Upper lobe of left lung (tissue), 6 donors: ENCODE measurements around the gene SDK1. TPM values are rescaled to one million over a fixed set of nuclear protein-coding genes. Genes with fewer than 3 reads are reported as not detected.

ENCODE experiments used
- ATAC-seq, 2 donors: fragments of 200-7000 bp; cut with Tn5 transposase; one replicate each; pipeline ENCODE4 v1.9.1; 2022; ENCODE audit warnings: mild to moderate bottlenecking in 2 of 2, moderate library complexity in 2 of 2; ENCODE audit not compliant: low FRiP score in 2 of 2
- DNase-seq, 2 donors: peaks; one replicate each; pipeline ENCODE4 v3.0.0-alpha.2; 2019 to 2020
- H3K27ac ChIP-seq, 4 donors: fragments of 200-600 bp; sonication (generic); one replicate each; pipeline ENCODE4 v1.5.1; 2016 to 2019
- H3K27me3 ChIP-seq, 4 donors: fragments of 200-600 bp; sonication (generic); one replicate each; pipeline ENCODE4 v1.5.1; 2017 to 2019
- H3K36me3 ChIP-seq, 4 donors: fragments of 200-600 bp; sonication (generic); one replicate each; pipeline ENCODE4 v1.5.1; 2016 to 2019
- H3K4me1 ChIP-seq, 4 donors: fragments of 200-600 bp; sonication (generic); one replicate each; pipeline ENCODE4 v1.5.1; 2018 to 2019
- H3K4me3 ChIP-seq, 4 donors: fragments of 200-600 bp; sonication (generic); one replicate each; pipeline ENCODE4 v1.5.1; 2017 to 2019; ENCODE audit warnings: mild to moderate bottlenecking in 2 of 4, moderate library complexity in 1 of 4
- H3K9me3 ChIP-seq, 4 donors: fragments of 200-600 bp; sonication (generic); one replicate each; pipeline ENCODE4 v1.5.1; 2018 to 2019
- EP300 ChIP-seq, 4 donors: sonication (generic); formaldehyde crosslinking; IDR thresholded peaks; one replicate each; pipeline ENCODE4 v1.5.1; 2017; ENCODE audit warnings: antibody characterized with exemption in 4 of 4, control low read depth in 2 of 4
- POLR2A ChIP-seq, 4 donors: fragments of 450-650 bp; IDR thresholded peaks; one replicate each; pipeline ENCODE4 v1.5.1; 2016 to 2017; ENCODE audit warnings: antibody characterized with exemption in 4 of 4, mild to moderate bottlenecking in 2 of 4
- POLR2AphosphoS5 ChIP-seq, 2 donors: sonication (generic); formaldehyde crosslinking; IDR thresholded peaks; one replicate each; pipeline ENCODE4 v1.5.1; 2017; ENCODE audit warnings: antibody characterized with exemption in 2 of 2
- WGBS, 2 donors: methylation state at CpG; one replicate each; pipeline ENCODE4 v1.1.5; 2017 to 2018; 5-methylcytosine and 5-hydroxymethylcytosine counted together
- total RNA-seq, 6 donors: library from RNA; depleted of rRNA in 4 of 6; stranded (reverse); fragments of >200 nt in 4 of 6; gene quantifications; one replicate each; pipeline versions ENCODE4 v1.1.0 to v1.2.1, GENCODE V29; 2016 to 2021
- TF ChIP-seq, protein P1 (sequence below), 6 experiments: fragments of 450-650 bp in 4 of 6; fragments of 200-600 bp in 2 of 6; sonication (generic) in 2 of 6; IDR thresholded peaks; one replicate each; pipeline ENCODE4 v1.5.1; 2016 to 2019; ENCODE audit warnings: antibody characterized with exemption in 6 of 6
- donor health status: DM: no; HTN: no; CAD: no; lungs with moderate emphysema.
- donor health status: DM: no; HTN: yes; CAD: no; lungs with severe emphysema.

Gene SDK1
- total RNA-seq, 6 donors from 2014 or later, result 9.3 to 90.1 (median 11.8) TPM

DNA sequence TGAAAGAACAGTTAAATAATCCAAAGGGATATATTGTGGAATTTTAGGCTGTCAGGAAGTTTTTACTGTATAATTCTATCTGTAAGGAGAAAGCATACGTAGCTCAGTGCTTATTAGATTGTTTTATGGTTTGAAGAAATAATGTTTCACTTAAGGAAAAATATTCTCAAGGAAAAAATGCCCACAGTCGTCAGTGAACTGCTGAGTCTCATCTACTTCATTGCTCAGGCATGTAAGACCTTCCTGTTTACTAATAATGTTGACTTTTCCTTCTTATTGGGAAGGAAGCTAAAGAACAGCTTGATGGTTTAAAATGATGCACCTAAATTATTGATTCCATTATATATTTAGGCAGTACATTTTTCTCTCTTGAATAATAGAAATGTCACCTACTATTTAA is 304.2 kb downstream of the SDK1 start:
- H3K4me1 ChIP-seq, result no peaks in the 10 kb centered on the region
- no peak overlapping the region for H3K4me3 ChIP-seq
- H3K9me3 ChIP-seq, result no peaks in the 10 kb centered on the region
- 51 to 52% methylated on average over 2 of the region's 2 CpGs for WGBS, 2 donors
- no peaks in the 10 kb centered on the region for H3K27me3 ChIP-seq
- H3K27ac ChIP-seq, result no peak overlapping the region
- DNase-seq (no peak), ATAC-seq (no peak)
- no peak for TF ChIP-seq POLR2A (IDR thresholded peaks at IDR 0.05)
- TF ChIP-seq, protein P1, sequence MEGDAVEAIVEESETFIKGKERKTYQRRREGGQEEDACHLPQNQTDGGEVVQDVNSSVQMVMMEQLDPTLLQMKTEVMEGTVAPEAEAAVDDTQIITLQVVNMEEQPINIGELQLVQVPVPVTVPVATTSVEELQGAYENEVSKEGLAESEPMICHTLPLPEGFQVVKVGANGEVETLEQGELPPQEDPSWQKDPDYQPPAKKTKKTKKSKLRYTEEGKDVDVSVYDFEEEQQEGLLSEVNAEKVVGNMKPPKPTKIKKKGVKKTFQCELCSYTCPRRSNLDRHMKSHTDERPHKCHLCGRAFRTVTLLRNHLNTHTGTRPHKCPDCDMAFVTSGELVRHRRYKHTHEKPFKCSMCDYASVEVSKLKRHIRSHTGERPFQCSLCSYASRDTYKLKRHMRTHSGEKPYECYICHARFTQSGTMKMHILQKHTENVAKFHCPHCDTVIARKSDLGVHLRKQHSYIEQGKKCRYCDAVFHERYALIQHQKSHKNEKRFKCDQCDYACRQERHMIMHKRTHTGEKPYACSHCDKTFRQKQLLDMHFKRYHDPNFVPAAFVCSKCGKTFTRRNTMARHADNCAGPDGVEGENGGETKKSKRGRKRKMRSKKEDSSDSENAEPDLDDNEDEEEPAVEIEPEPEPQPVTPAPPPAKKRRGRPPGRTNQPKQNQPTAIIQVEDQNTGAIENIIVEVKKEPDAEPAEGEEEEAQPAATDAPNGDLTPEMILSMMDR (IDR thresholded peaks at IDR 0.05), result no peak
- TF ChIP-seq POLR2AphosphoS5 (IDR thresholded peaks at IDR 0.05), result no peak
- TF ChIP-seq EP300 (IDR thresholded peaks at IDR 0.05), result no peak
- H3K36me3 ChIP-seq, result no peaks in the 10 kb centered on the region

DNA sequence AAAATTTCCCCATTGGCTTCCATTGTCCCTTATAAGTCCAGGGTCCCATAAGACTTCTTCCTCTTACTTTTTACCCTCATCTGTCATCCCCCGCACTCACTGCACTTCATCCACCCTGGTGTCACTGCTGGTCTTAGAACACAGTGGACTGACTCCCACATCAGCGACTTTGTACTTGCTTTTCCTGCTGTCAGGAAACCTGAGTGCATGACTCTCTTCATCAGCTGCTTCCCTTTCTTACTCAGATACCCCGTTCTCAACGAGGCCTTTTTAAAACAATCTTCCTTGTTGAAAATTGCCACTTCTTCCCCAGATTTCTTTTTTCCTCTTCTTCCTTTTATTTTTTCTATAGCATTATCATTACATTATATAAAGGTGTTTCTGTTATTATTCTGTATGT is 305.4 kb downstream of the SDK1 start:
- no peaks in the 10 kb centered on the region for H3K27me3 ChIP-seq
- TF ChIP-seq POLR2A (IDR thresholded peaks at IDR 0.05) (no peak), EP300 (IDR thresholded peaks at IDR 0.05) (no peak), POLR2AphosphoS5 (IDR thresholded peaks at IDR 0.05) (no peak)
- TF ChIP-seq, protein P1 (IDR thresholded peaks at IDR 0.05), result no peak
- DNase-seq, result no peak
- no peaks in the 10 kb centered on the region for H3K4me1 ChIP-seq
- H3K9me3 ChIP-seq, result no peaks in the 10 kb centered on the region
- H3K36me3 ChIP-seq, result no peaks in the 10 kb centered on the region
- no peak overlapping the region for H3K4me3 ChIP-seq
- no peak overlapping the region for H3K27ac ChIP-seq
- ATAC-seq, result no peak
- WGBS, 2 donors, result 48 to 56% methylated on average over 4 of the region's 4 CpGs

DNA sequence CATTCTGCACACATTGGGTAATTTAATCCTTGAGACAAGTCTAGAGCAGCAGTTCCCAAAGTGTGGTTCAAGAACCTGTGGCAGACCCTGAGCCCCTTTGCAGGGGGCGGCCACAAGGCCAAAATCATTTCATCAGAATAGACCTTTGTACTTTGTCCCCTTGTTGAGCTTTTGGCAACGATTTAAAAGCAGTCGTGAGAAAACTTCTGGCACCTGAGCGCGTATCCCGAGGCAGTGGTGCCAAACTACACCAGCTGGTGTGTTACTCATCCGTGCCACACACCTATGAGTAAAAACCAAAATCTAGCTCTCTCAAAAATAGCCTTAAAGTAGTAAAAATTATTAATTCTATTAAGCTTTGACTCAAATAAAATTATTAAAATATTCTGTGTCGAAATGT is 306.8 kb downstream of the SDK1 start:
- no peak for TF ChIP-seq EP300 (IDR thresholded peaks at IDR 0.05)
- TF ChIP-seq, protein P1 (IDR thresholded peaks at IDR 0.05), result no peak
- TF ChIP-seq POLR2AphosphoS5 (IDR thresholded peaks at IDR 0.05), result no peak
- no peak for TF ChIP-seq POLR2A (IDR thresholded peaks at IDR 0.05)
- ATAC-seq (no peak), DNase-seq (no peak)
- H3K27me3 ChIP-seq, result no peaks in the 10 kb centered on the region
- H3K36me3 ChIP-seq, result no peaks in the 10 kb centered on the region
- H3K4me3 ChIP-seq, result no peak overlapping the region
- H3K27ac ChIP-seq, result no peak overlapping the region
- WGBS, 2 donors, result 89 to 91% methylated on average over 8 of the region's 8 CpGs
- H3K4me1 ChIP-seq, result no peaks in the 10 kb centered on the region
- H3K9me3 ChIP-seq, result no peaks in the 10 kb centered on the region

DNA sequence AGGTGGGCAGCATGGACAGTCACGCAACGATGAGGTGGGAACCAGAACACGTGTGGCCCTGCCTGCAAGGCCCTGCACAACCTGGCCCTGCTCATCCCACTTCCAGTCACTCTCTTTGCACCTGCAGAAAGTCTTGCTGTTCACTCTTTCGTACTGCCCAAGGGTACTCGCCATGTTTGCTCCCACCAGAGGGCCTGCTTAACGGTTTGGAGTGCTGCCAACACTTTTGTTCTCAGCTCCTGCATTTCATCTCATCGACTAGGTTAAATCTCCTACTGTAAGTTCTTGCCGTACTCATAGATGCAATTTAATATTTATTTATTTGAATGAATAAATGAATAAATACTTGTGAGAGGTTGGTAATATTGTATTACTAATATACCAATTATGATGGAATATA is 315.3 kb downstream of the SDK1 start:
- Histone ChIP-seq H3K27ac (no peak overlapping the region), H3K9me3 (no peaks in the 10 kb centered on the region), H3K36me3 (no peaks in the 10 kb centered on the region), H3K4me1 (no peaks in the 10 kb centered on the region), H3K27me3 (no peaks in the 10 kb centered on the region), H3K4me3 (no peak overlapping the region)
- ATAC-seq (no peak), DNase-seq (peak in 1 of 2 donors; percentile 20)
- WGBS, 2 donors, result 77 to 87% methylated on average over 8 of the region's 8 CpGs
- TF ChIP-seq, protein P1 (IDR thresholded peaks at IDR 0.05), result no peak
- TF ChIP-seq POLR2AphosphoS5 (IDR thresholded peaks at IDR 0.05), result no peak
- no peak for TF ChIP-seq POLR2A (IDR thresholded peaks at IDR 0.05)
- no peak for TF ChIP-seq EP300 (IDR thresholded peaks at IDR 0.05)

DNA sequence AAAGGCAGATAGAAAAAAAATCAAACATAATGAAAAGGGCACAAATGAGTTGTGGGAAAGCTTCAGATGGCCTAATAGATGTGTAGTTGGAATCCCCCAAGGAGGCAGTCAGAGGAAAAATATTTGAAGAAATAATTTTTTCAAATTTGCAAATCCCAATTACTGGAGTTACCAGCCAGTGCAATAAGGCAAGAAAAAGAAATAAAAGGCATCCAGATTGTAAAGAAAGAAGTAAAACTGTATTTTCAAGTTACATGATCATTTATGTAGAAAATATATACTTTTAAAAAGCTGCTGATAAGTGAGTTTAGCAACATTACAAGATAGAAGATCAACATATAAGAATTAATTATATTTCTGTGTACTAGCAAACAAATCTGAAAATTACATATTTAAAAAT is 329.0 kb downstream of the SDK1 start:
- H3K36me3 ChIP-seq, result no peaks in the 10 kb centered on the region
- peaks cover 0 to 11% (median 6%) of the 10 kb centered on the region in 4 donors for H3K9me3 ChIP-seq
- ATAC-seq (no peak), DNase-seq (no peak)
- no peak overlapping the region for H3K27ac ChIP-seq
- no peak overlapping the region for H3K4me3 ChIP-seq
- no peaks in the 10 kb centered on the region for H3K27me3 ChIP-seq
- no peaks in the 10 kb centered on the region for H3K4me1 ChIP-seq
- TF ChIP-seq, protein P1 (IDR thresholded peaks at IDR 0.05), result no peak
- TF ChIP-seq EP300 (IDR thresholded peaks at IDR 0.05) (no peak), POLR2AphosphoS5 (IDR thresholded peaks at IDR 0.05) (no peak), POLR2A (IDR thresholded peaks at IDR 0.05) (no peak)
